Astrocyte (in vitro differentiated cells and primary cell): ENCODE data around the gene EPS15.

Experiments
- CTCF ChIP-seq: IDR thresholded peaks from 2 replicates; pipeline ENCODE4 v1.5.1; 2011; ENCODE audit warnings: low read depth, mild to moderate bottlenecking, inconsistent platforms, low read length, moderate library complexity; ENCODE audit not compliant: insufficient read depth
- EZH2 ChIP-seq: IDR thresholded peaks from 2 replicates; pipeline ENCODE4 v1.6.1; 2012; ENCODE audit warnings: mild to moderate bottlenecking, low read length, inconsistent platforms; ENCODE audit not compliant: insufficient read depth

GRCh38 chr1:51385776-51386175 lies 133.3 kb downstream of the EPS15 start:
- no peak for TF ChIP-seq CTCF
- TF ChIP-seq EZH2, result no peak
